ENCODE measurements around the gene SLC10A1.

Gene SLC10A1

DNA sequence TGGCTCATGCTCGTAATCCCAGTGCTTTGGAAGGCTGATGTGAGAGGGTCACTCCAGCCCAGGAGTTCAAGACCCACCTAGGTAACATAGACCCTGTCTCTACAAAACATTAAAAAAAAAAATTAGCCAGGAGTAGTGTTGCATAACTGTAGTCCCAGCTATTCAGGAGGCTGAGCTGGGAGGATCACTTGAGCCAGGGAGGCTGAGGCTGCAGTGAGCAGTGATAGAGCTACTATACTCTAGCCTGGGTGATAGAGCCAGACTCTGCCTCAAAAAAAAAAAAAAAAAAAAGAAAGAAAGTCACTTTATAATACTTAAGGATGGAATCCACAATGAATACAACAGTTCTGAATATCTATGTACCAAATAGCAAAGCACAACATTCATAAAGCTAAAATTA lies 10.2 kb upstream of the SLC10A1 start:
- no peak for DNase-seq

- no peak for DNase-seq
These were observed 7.9 kb upstream of the SLC10A1 start for GRCh38 chr14:69804902-69805301.

GRCh38 chr14:69803753-69804152 lies 6.7 kb upstream of the SLC10A1 start:
- DNase-seq = no peak

DNA sequence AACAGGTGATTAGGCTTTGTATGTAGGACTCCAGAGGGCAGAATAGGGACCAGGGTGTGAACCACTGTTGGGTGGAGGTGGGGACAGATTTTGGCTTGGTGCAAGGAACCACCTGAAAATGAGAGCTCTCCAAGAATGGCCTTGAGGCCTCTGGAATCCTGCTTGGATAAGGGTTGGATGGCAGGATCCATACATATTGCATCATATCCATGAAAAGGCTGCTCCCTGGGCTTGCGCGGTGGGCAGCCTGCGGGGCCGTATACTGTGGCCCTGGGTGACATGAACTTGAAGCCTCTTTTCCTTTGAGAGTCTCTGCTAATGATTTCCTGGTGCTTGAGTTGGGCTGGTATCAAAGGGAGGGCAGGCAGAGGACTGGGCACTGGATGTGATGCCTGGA lies 1.3 kb upstream of the SLC10A1 start:
- no peak for DNase-seq

DNA sequence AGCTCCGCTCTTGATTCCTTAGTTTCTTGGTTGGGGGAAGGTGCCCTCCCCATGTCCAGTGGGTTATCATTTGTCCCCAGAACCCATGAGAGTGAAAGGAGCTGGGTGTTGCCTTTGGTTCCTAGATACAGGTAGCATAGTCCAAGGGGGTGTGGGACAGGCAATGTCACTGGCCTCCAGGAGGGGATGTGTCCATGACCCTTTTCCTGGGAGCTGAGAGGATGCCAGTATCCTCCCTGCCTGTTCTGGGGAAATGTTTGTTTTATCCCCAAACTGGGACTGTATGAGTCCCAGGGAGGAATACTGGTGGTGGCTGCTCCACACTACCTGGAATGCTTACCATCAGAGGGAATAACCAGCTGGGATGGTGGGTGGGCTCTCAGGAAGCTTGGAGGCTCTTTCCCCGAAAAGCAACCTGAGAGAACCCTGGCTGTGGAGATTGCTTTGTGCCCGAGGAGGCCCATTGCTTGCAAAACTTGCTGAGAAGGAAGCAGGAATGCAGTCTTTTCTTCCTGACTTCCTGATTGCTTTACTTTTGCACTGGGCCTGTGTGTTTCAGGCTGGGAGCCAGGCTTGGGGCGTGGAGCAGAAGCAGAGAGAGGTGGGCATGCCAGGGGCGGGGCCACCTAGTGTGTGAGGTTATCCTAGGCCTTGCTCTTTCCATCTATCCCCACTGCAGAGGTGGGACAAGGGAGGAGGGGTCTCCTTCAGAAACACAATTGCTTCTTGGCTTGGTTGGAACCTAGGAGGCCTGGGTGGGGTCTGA lies 715 bp upstream of the SLC10A1 start:
- no peak for DNase-seq

DNA sequence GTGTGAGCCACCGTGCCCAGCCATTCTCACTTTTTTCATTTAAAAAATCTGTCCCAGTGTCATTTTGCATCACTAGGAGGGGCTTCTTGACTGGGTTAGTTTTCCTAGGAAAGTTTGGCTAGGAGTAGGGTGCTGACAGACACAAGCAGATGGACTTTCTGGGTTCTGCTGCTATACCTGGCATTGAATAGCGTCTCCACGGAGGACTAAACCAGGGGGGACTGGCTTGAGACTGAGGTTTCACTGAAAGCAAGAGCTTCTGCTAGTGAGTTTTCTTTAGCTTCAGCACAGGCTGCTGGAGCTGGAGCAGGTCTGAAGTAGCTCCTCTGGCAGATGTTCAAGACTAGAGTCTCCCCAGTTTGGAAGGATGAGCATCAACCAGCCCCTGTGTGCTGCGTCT lies 1.4 kb downstream of the SLC10A1 start:
- no peak for DNase-seq

- DNase-seq = no peak
These were observed 2.2 kb downstream of the SLC10A1 start for GRCh38 chr14:69794791-69795190.

DNA sequence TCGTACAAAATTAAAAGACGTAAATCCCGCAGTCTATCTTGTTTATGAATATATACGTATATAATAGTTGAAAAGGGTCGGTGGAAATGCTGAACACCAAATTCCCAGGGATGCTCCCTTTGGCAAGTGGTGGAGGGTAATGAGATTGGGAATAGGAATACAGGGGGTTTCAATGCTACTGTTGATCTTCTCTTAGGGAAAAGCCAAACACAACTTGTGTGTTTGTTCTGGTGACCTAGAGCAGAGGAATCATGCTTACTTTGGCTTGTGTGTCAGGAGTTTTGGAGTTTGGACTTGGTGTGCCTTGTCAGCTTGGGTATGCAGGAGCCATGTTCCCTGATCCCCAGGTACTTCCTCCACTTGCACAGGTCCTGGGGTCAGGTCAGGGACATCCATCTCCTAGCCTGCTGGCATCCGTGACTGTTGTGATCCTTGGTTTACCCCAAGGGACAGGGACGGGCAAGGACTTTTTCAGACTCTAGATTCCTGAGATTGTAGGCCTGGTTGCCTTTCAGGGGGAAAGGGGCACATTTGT lies 4.1 kb downstream of the SLC10A1 start:
- no peak for DNase-seq

DNA sequence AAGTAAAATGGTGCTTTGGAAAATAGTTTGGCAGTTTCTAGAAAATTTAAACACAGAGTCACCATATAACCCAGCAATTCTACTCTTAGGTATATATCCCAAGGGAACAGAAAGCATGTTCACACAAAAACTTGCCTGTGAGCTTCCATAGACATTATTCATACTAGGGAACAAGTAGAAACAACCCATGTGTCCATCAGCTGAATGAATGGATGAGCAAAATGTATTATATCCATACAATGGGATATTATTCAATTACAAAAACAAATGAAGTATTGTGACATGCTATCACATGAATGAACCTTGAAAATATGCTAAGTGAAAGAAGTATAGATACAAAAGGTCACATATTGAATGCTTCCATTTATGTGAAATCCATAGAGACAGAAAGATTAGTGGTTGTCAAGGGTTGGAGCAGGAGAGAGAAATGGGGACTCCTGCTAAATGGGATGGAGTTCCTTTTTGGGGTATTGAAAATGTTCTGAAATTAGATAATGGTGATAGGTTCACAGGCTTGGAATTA lies 7.9 kb downstream of the SLC10A1 start:
- DNase-seq = no peak

DNA sequence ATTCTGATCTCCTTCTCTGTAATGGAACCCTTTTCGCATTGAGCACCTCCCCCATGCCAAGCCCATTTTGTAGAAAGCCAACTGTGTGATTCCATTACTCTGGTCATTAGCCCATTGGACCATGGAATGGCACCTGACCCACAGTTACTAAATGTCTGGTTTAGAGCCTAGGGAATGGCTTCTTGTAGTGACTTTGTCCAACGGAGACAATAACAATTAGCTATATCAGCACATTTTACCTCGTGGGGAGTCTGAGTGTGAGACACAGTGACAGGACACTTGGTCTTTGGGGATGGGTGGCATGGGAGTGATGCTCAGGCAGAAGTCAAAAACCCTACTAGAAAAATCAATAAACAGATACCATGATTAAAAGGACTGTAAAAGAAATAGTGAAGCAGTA lies 10.4 kb downstream of the SLC10A1 start:
- no peak for DNase-seq

DNA sequence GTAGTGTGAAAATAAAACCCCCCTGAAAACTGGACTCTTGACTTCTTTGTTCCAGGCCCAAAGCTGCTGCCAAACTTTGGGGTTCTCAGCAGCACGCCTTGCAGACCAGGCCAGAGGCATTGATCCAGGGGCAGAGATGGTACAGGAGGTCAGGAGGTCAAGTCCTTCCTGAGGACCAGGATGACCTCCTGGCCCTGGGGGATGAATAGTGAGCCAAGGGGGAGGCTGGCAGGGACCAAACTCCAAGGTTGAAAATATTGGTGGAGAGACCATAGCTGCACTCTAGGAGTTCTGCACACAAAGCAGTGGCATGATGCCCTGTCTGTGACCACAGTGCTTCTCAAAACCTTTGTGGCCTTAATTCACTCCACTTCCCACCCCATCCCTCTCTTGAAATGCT lies 12.1 kb downstream of the SLC10A1 start:
- DNase-seq = no peak

GRCh38 chr14:69780952-69781351 lies 16.1 kb downstream of the SLC10A1 start:
- DNase-seq = no peak

GRCh38 chr14:69780092-69780491 lies 16.9 kb downstream of the SLC10A1 start:
- no peak for DNase-seq

GRCh38 chr14:69779088-69779487 lies 18.0 kb downstream of the SLC10A1 start:
- no peak for DNase-seq

DNA sequence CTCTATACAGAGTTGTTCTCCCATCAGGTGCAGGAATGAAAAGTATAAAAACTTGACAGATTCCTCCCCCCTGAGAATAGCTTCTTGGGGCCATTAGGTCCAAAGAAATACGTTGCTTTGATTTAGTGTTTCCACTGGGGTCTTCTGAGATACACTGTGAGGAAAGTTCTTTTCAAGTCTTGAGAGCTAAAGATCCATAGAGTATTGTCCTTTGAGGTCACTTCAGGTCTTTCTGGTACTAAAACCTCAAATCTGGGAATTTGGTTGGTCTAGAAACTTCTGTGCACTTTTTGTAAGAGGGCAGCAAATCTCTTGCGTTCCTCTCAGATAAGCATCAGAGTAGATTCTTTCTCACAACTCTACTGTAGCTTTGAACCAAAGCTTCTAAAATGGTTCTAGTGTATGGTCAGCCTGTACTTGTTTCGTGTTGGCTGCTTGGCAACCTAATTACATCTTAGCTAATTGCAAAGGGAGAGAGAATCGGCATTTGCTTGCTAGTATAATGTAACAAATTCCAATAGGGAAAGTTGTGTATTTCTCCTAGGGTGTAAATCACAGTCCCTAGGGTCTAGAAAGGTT lies 20.1 kb downstream of the SLC10A1 start:
- DNase-seq = no peak

- DNase-seq = no peak
These were observed 22.0 kb downstream of the SLC10A1 start for GRCh38 chr14:69775012-69775411.

DNA sequence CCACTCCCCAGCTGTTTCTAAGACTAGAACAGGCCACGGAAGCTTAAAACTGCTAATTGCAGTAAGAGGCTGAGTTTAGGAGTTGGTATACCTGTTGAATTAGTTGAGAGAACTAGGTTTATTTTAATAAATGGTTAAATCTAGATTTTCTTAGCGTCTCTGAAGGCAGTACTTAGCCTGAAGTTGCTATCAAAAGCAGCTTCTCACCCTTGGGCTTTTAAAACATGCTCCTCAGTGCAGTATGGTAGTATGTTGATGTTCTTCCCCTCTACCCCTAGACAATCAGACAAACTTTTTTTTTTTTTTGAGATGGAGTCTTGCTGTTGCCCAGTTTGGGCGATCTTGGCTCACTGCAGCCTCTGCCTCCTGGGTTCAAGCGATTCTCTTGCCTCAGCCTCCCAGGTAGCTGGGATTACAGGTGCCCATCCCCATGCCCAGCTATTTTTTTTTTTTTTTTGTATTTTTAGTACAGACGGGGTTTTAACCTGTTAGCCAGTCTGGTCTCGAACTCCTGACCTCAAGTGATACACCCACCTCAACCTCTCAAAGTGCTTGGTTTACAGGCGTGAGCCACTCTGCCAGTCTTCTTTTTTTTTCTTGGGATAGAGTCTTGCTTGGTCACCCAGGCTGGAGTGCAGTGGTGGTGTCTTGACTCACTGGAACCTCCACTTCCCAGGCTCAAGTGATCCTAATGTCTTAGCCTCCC lies 23.3 kb downstream of the SLC10A1 start:
- no peak for DNase-seq

DNA sequence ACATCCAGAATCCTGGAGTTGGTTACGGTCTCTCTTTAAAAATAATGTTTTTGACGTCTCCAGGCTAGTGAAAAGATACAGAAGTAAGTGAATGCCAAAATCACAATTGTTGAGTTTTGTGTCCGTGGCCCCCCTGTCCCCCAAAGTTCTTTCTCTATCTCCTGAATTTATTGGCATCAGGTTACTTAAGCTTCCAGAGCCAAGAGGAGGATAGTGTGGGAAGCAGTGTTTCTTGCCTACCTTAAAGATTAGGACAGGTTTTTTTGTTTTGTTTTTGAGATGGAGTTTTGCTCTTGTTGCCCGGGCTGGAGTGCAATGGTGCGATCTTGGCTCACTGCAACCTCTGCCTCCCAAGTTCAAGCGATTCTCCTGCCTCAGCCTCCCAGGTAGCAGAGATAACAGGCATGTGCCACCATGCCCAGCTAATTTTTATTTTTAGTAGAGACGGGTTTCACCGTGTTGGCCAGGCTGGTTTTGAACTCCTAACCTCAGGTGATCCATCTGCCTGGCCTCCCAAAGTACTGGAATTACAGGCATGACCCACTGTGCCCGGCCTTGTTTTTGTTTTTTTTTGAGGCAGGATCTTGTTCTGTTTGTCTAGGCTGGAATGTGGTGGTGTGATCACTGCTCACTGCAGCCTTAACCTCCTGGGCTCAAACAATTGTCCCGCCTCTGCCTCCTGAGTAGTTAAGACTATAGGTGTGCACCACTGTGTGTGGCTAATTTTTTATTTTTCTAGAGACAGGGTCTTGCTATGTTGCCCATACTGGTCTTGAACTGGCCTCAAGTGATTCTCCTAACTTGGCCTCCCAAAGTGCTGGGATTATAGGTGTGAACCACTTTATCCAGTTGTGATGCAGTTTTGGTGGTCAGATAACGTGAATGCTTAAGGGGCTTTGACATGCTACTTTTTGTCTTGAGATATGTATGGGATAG lies 24.7 kb downstream of the SLC10A1 start:
- DNase-seq = no peak

GRCh38 chr14:69771136-69771535 lies 25.9 kb downstream of the SLC10A1 start:
- DNase-seq = no peak

DNA sequence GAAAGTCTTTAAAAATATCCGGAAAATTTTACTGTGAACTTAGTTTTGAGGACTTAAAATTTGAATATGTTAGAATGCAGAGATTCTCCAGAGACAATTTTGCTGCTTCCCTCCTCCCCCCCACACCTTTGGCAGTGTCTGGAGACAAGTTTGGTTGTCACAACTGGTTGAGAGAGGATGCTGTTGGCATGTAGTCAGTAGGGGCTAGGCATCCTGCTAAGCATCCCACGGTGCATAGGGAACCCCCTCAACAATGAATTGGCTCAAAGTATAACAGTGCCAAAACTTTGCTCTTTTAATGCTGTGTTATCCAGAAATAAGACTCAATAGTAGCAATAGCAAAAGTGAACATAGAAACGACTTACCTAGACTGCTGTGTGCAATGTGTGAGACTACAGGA lies 26.5 kb downstream of the SLC10A1 start:
- DNase-seq = no peak

DNA sequence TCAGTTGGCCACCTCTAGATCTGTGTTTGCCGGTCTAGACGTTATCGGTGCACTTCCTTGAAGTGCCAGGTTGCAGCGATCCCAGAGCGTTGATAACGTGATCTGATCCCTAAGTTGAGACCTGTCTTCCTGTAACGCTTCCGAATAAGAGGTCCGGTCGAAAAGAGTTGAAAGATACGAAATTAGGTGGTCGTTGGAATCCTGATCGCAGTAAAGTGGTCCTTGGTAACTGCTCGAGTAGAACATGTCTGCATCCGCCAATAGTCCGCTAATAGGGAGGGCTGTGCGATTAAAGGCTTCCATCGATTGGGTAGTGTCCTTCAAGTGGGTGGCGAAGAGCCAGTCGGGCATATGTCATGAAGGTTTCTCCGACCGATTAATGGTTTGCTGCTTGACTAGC lies 27.4 kb downstream of the SLC10A1 start:
- no peak for DNase-seq

DNA sequence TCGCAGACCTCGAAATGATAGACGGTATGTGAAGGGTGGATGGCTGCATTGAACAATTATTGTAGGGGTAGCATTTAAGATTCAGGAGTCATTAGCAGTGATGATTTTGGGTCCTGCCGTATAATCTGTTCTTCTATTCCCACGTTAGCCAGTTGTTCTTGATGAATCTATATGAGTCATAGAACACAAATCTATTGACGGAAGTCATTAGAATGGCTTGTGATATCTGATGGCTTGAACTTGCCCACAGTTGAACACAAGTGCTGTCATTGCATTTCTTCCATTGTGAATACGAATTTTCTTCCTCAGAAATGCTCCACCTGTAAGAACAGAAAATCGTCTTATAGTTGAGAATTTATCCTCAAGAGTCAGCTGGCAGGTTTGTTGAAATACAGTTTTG lies 28.2 kb downstream of the SLC10A1 start:
- DNase-seq = no peak
